HepG2 (cell line): ENCODE measurements around the gene MMP17. TPM values are rescaled to one million over a fixed set of nuclear protein-coding genes. Genes with fewer than 3 reads are reported as not detected.

Experiments used
- ATAC-seq: fragments of 200-7000 bp; cut with Tn5 transposase; 3 replicates; pipeline ENCODE4 v1.9.1; 2020; ENCODE audit warnings: mild to moderate bottlenecking, moderate library complexity
- BruUV-seq: library from RNA; stranded (reverse); fragments of 400-500 nt; replicated peaks from 2 replicates; lab custom pipeline; 2021; lab: Mats Ljungman, UMichigan
- CTCF ChIA-PET: fragments of 300-600 bp; formaldehyde crosslinking; extraction: SDS; loops from one replicate; lab custom pipeline; 2021; ENCODE audit warnings: low total read pairs, inconsistent platforms, low intra/inter-chr PET ratio; lab: Yijun Ruan, JAX
- POLR2A ChIA-PET: fragments of 350-600 bp; sonication (Branson Sonifier 250); formaldehyde crosslinking; loops from one replicate; lab custom pipeline; 2020; ENCODE audit warnings: antibody characterized with exemption, inconsistent platforms; lab: Yijun Ruan, JAX
- DNase-seq: peaks from one replicate; pipeline ENCODE4 v3.0.0-alpha.2; 2015; ENCODE audit warnings: low spot score
- FAIRE-seq: peaks from 3 replicates; lab custom pipeline; 2011; peaks lifted over from hg19 to GRCh38; lab: Jason Lieb, UNC
- H2AFZ ChIP-seq: one replicate; pipeline ENCODE4 v1.6.1; 2011; ENCODE audit warnings: low read length, inconsistent platforms
- H3K27ac ChIP-seq: fragments of 300-600 bp; 3 replicates; pipeline ENCODE4 v1.8.0; 2011; ENCODE audit warnings: mixed run types, mild to moderate bottlenecking, mixed read lengths, low read length, inconsistent platforms; ENCODE audit not compliant: insufficient read depth; ENCODE audit errors: extremely low read length
- H3K27me3 ChIP-seq, 2 experiments: fragments of 200-600 bp in 1 of 2; 2 replicates in 1 of 2; 3 replicates in 1 of 2; pipeline versions ENCODE4 v1.6.0 to v1.8.0; 2011; ENCODE audit warnings: low read length in 2 of 2, mild to moderate bottlenecking in 2 of 2, moderate library complexity in 2 of 2, inconsistent platforms in 1 of 2; ENCODE audit not compliant: insufficient read depth in 2 of 2, control insufficient read depth in 1 of 2
- H3K36me3 ChIP-seq, 2 experiments: fragments of 200-600 bp in 1 of 2; replicated peaks in 1 of 2; 2 replicates in 1 of 2; 3 replicates in 1 of 2; pipeline versions ENCODE4 v1.5.1 to v1.8.0; 2011; ENCODE audit warnings: low read length in 2 of 2, inconsistent platforms in 1 of 2; ENCODE audit not compliant: insufficient read depth in 2 of 2, control insufficient read depth in 1 of 2
- H3K4me1 ChIP-seq: 2 replicates; pipeline ENCODE4 v1.5.1; 2012; ENCODE audit warnings: low read length, inconsistent platforms; ENCODE audit not compliant: insufficient read depth
- H3K4me2 ChIP-seq: 2 replicates; pipeline ENCODE4 v1.6.0; 2011; ENCODE audit warnings: low read depth, low read length, inconsistent platforms
- H3K4me3 ChIP-seq, 3 experiments: fragments of 200-600 bp in 1 of 3; sonication (generic), shearing (Covaris generic) in 1 of 3; replicated peaks in 1 of 3; 2 replicates each; pipeline ENCODE4 v1.5.1; 2011 to 2016; ENCODE audit warnings: low read length in 3 of 3, inconsistent platforms in 2 of 3, low read depth in 2 of 3, mild to moderate bottlenecking in 2 of 3, control low read depth in 1 of 3, mixed read lengths in 1 of 3; ENCODE audit not compliant: insufficient read depth in 1 of 3
- H3K79me2 ChIP-seq: one replicate; pipeline ENCODE4 v1.6.1; 2011; ENCODE audit warnings: low read length, inconsistent platforms; ENCODE audit not compliant: insufficient read depth
- H3K9ac ChIP-seq: 2 replicates; pipeline ENCODE4 v1.6.0; 2011; ENCODE audit warnings: mild to moderate bottlenecking, low read depth, low read length, inconsistent platforms; ENCODE audit not compliant: insufficient read depth
- H3K9me3 ChIP-seq: 2 replicates; pipeline ENCODE4 v1.5.1; 2012; ENCODE audit warnings: mild to moderate bottlenecking, low read length
- H4K20me1 ChIP-seq: 2 replicates; pipeline ENCODE4 v1.6.0; 2011; ENCODE audit warnings: inconsistent platforms, mild to moderate bottlenecking, low read length, moderate library complexity; ENCODE audit not compliant: insufficient read depth
- DMTF1 ChIP-seq: sonication (generic); formaldehyde crosslinking; IDR thresholded peaks from 2 replicates; pipeline ENCODE4 v1.4.0; 2020; ENCODE audit warnings: mild to moderate bottlenecking, missing genetic modification reagents
- HOXA3 ChIP-seq: sonication (generic); formaldehyde crosslinking; IDR thresholded peaks from 2 replicates; pipeline ENCODE4 v1.5.0; 2020; ENCODE audit warnings: missing genetic modification reagents
- MTA1 ChIP-seq: sonication (generic); formaldehyde crosslinking; IDR thresholded peaks from 2 replicates; pipeline ENCODE4 v1.4.0; 2020; ENCODE audit warnings: missing genetic modification reagents, mild to moderate bottlenecking, borderline replicate concordance
- NFAT5 ChIP-seq: sonication (generic); formaldehyde crosslinking; IDR thresholded peaks from 2 replicates; pipeline ENCODE4 v1.4.0; 2020; ENCODE audit warnings: missing genetic modification reagents
- TOPORS ChIP-seq: sonication (generic); formaldehyde crosslinking; IDR thresholded peaks from 2 replicates; pipeline ENCODE4 v1.8.0; 2023; ENCODE audit warnings: mild to moderate bottlenecking, missing genetic modification reagents
- TRIM24 ChIP-seq: sonication (generic); formaldehyde crosslinking; IDR thresholded peaks from 2 replicates; pipeline ENCODE4 v1.8.0; 2022; ENCODE audit warnings: mild to moderate bottlenecking, missing genetic modification reagents
- ZNF431 ChIP-seq: sonication (generic); formaldehyde crosslinking; IDR thresholded peaks from 2 replicates; pipeline ENCODE4 v1.9.0; 2022; ENCODE audit warnings: missing genetic modification reagents, low read depth, mild to moderate bottlenecking, borderline replicate concordance
- ZNF484 ChIP-seq: sonication (generic); formaldehyde crosslinking; IDR thresholded peaks from 2 replicates; pipeline ENCODE4 v1.5.1; 2020; ENCODE audit warnings: mild to moderate bottlenecking, low read depth, missing genetic modification reagents, borderline replicate concordance
- ZNF850 ChIP-seq: sonication (generic); formaldehyde crosslinking; conservative IDR thresholded peaks from 2 replicates; pipeline ENCODE4 v1.9.0; 2021; ENCODE audit warnings: mild to moderate bottlenecking, missing genetic modification reagents
- WGBS: methylation state at CpG from one replicate; pipeline ENCODE4 v1.1.6; 2017; ENCODE audit warnings: low lambda C conversion rate; 5-methylcytosine and 5-hydroxymethylcytosine counted together
- in situ Hi-C: cut with HindIII; loops from 2 replicates; pipeline ENCODE4 v1.10.0; 2017; ENCODE audit warnings: low pct_unique_long_range_greater_than_20kb; ENCODE audit not compliant: extremely low pct_ligation_motif_present
- intact Hi-C: fragments of 100-400 bp; cut with micrococcal nuclease; formaldehyde crosslinking; loops from one replicate; pipeline ENCODE4 v1.10.0; 2022; ENCODE audit not compliant: unreplicated experiment
- polyA plus RNA-seq, 8 experiments: library from polyadenylated mRNA; depleted of rRNA in 3 of 8; stranded (reverse) in 7 of 8; unstranded in 1 of 8; fragments of >200 nt; fragmentation: Illumina TruSeq in 4 of 8; extraction: Trizol in 4 of 8; gene quantifications; 2 replicates each; pipeline versions ENCODE4 v1.2.1 to v1.2.3, GENCODE V29; 2011 to 2016; ENCODE audit warnings: low read depth in 4 of 8, missing spikeins in 1 of 8, mixed read lengths in 1 of 8; ENCODE audit not compliant: insufficient read depth in 1 of 8
- total RNA-seq, 5 experiments: library from RNA; depleted of rRNA; stranded (reverse); fragments of >200 nt; fragmentation: Illumina TruSeq; extraction: Trizol; gene quantifications; 2 replicates each; pipeline ENCODE4 v1.2.3, GENCODE V29; 2016; ENCODE audit warnings: low read depth in 1 of 5

MMP17 gene
- total and polyA plus RNA-seq, 2 of the 13 experiments (the other 11 are each of a cell fraction or from before 2014, with no cell fraction given) = 0.55 to 0.80 TPM

- H3K79me2 ChIP-seq = no peaks in the 10 kb centered on the region
- H2AFZ ChIP-seq = no peak overlapping the region
- no peak for DNase-seq
- TF ChIP-seq HOXA3 (CRISPR knock-in tag) (no peak), TOPORS (CRISPR knock-in tag) (no peak), TRIM24 (CRISPR knock-in tag) (no peak), DMTF1 (no peak), ZNF484 (no peak), ZNF850 (no peak), ZNF431 (CRISPR knock-in tag) (no peak), MTA1 (CRISPR knock-in tag) (no peak), NFAT5 (CRISPR knock-in tag) (no peak)
- TF ChIP-seq, all 625 proteins: peak for 0
- no TSS peak for BruUV-seq
- Histone ChIP-seq H3K27me3 (peaks cover 0 to 6% of the 10 kb centered on the region in 2 experiments; a peak in 3 of 5 replicates), H3K4me3 (no peak overlapping the region), H3K9ac (no peak overlapping the region), H3K4me2 (no peak overlapping the region), H3K36me3 (no peaks in the 10 kb centered on the region), H4K20me1 (no peaks in the 10 kb centered on the region), H3K4me1 (peaks cover 4% of the 10 kb centered on the region), H3K9me3 (no peaks in the 10 kb centered on the region), H3K27ac (no peak overlapping the region)
- WGBS = 81% methylated on average over 2 of the region's 10 CpGs
- FAIRE-seq (no peak), ATAC-seq (no peak)
- CTCF ChIA-PET = no interaction called here
- POLR2A ChIA-PET = no interaction called here
- in situ Hi-C loops (loop anchor here (25.0 kb wide), 1 partner anchor 735 kb away; no protein-coding TSS in a partner anchor), intact Hi-C loops (no loop called here)
Observed at GRCh38 chr12:131847456-131847855, 19.3 kb downstream of the MMP17 start.
